PFSK-1 (cell line): ENCODE data around the gene MTFMT.

Experiments used
- FOXP2 ChIP-seq: optimal IDR thresholded peaks from 2 replicates; pipeline ENCODE3; 2011; ENCODE audit warnings: borderline replicate concordance, control low read depth, inconsistent platforms; ENCODE audit not compliant: insufficient read depth; ENCODE audit errors: extremely low read length, extremely low read depth
- POLR2AphosphoS5 ChIP-seq: IDR thresholded peaks from 2 replicates; pipeline ENCODE4 v1.6.1; 2012; ENCODE audit warnings: low read depth, mild to moderate bottlenecking, control low read depth, low read length, moderate library complexity
- REST ChIP-seq, 2 experiments: IDR thresholded peaks; 2 replicates each; pipeline versions ENCODE4 v1.6.1 to v1.8.0; 2011 to 2012; ENCODE audit warnings: low read depth in 2 of 2, low read length in 2 of 2, control low read depth in 1 of 2, inconsistent platforms in 1 of 2, mild to moderate bottlenecking in 1 of 2, moderate library complexity in 1 of 2; ENCODE audit not compliant: insufficient read depth in 1 of 2
- SIN3A ChIP-seq: IDR thresholded peaks from 2 replicates; pipeline ENCODE4 v1.6.1; 2012; ENCODE audit warnings: mild to moderate bottlenecking, low read length, moderate library complexity, borderline replicate concordance; ENCODE audit not compliant: insufficient read depth
- TAF1 ChIP-seq: IDR thresholded peaks from 2 replicates; pipeline ENCODE4 v1.6.1; 2012; ENCODE audit warnings: low read length, control low read depth, borderline replicate concordance; ENCODE audit not compliant: insufficient read depth

The MTFMT gene

GRCh38 chr15:65004993-65005392 lies 24.4 kb downstream of the MTFMT start:
- no peak for TF ChIP-seq REST (IDR thresholded peaks at IDR 0.05; ENCODE audit: insufficient read depth in 1 of 2, low read depth in 2 of 2, low read length in 2 of 2)
- TF ChIP-seq POLR2AphosphoS5, result no peak

GRCh38 chr15:64997745-64998375 lies 31.6 kb downstream of the MTFMT start:
- no peak for TF ChIP-seq POLR2AphosphoS5
- TF ChIP-seq TAF1, result no peak
- TF ChIP-seq REST (IDR thresholded peaks at IDR 0.05; ENCODE audit: insufficient read depth in 1 of 2, low read depth in 2 of 2, low read length in 2 of 2), result no peak
- no peak for TF ChIP-seq FOXP2
- no peak for TF ChIP-seq SIN3A

GRCh38 chr15:64997066-64997465 lies 32.4 kb downstream of the MTFMT start:
- TF ChIP-seq FOXP2 (no peak), SIN3A (no peak)

- no peak for TF ChIP-seq FOXP2
- no peak for TF ChIP-seq REST (IDR thresholded peaks at IDR 0.05; ENCODE audit: insufficient read depth in 1 of 2, low read depth in 2 of 2, low read length in 2 of 2)
- TF ChIP-seq TAF1, result no peak
- TF ChIP-seq POLR2AphosphoS5, result no peak
- TF ChIP-seq SIN3A, result no peak
Observed at GRCh38 chr15:64993290-64993689, 36.1 kb downstream of the MTFMT start.

- TF ChIP-seq POLR2AphosphoS5 (no peak), REST (IDR thresholded peaks at IDR 0.05; ENCODE audit: insufficient read depth in 1 of 2, low read depth in 2 of 2, low read length in 2 of 2) (no peak), FOXP2 (no peak), TAF1 (no peak), SIN3A (no peak)
Observed at GRCh38 chr15:64991536-64992135, 37.8 kb downstream of the MTFMT start.
